Measurements from ENCODE around the gene TTLL11. TPM values are rescaled to one million over a fixed set of nuclear protein-coding genes. Genes with fewer than 3 reads are reported as not detected.

Gene TTLL11
- total RNA-seq, 6 experiments from 2014 or later = 6.9 to 10.2 (median 8.3) TPM

DNA sequence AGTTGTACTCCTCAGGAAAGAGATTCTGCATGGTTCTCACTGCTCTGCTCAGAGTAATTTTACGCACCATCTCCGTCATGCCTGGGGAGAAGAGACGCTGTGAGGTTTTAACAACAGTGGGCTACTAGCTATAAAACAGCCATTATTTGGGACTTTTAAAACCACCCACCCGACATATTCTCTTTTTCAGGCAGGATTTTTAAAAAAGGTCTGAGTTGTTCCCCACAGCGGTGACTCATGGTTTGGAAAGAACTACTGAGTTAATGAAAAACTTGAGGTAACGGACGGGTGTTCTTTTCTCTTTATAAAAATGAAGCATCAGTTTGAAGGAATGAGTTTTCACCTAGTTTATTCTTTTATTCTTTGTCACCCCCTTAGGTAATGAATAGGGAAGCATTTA, 61.3 kb downstream of the TTLL11 start:
- H3K27ac Mint-ChIP-seq = no peak overlapping the region
- no peak for DNase-seq
- no peaks in the 10 kb centered on the region for H3K9me3 Mint-ChIP-seq

DNA sequence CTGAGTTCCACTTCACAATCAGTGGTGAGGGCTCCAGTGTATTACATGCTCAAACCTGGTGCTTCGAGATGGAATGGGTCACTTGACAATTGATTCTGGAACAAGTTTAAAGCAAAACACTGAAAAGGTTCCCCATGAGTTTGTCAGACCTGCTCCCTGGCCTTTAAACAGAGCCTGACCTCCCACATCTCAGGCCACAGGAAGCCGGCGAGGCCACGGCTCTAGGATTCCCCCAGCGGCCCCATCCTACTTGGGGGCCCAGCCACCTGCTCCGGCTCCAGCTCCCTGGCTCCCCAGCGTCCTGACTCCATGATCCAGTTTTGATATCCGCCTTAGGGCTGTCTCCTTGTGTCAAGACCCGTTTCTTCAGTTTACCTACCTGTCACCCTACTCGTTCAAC, 62.0 kb downstream of the TTLL11 start:
- Mint-ChIP-seq H3K36me3 (ENCODE audit: low read depth) (0 out of 2 replicates have a peak, but pooled peaks cover 12% of the 10 kb centered on the region), H3K27ac (no peak overlapping the region), H3K4me3 (no peak overlapping the region), H3K9me3 (no peaks in the 10 kb centered on the region), H3K27me3 (ENCODE audit: insufficient read depth) (no peaks in the 10 kb centered on the region), H3K4me1 (ENCODE audit: low read depth) (no peaks in the 10 kb centered on the region)
- DNase-seq = no peak
- no peak for TF ChIP-seq CTCF (IDR thresholded peaks at IDR 0.05)

More for the DNA sequence above, 61.3 kb downstream of the TTLL11 start:
- H3K4me1 Mint-ChIP-seq (ENCODE audit: low read depth) = peaks cover 6% of the 10 kb centered on the region
- TF ChIP-seq CTCF (IDR thresholded peaks at IDR 0.05) = no peak
- H3K36me3 Mint-ChIP-seq (ENCODE audit: low read depth) = 0 out of 2 replicates have a peak, but pooled peaks cover 12% of the 10 kb centered on the region
- no peak overlapping the region for H3K4me3 Mint-ChIP-seq
- no peaks in the 10 kb centered on the region for H3K27me3 Mint-ChIP-seq (ENCODE audit: insufficient read depth)

- H3K4me1 Mint-ChIP-seq (ENCODE audit: low read depth) = no peaks in the 10 kb centered on the region
- no peak for TF ChIP-seq CTCF (IDR thresholded peaks at IDR 0.05)
- no peaks in the 10 kb centered on the region for H3K27me3 Mint-ChIP-seq (ENCODE audit: insufficient read depth)
- H3K27ac Mint-ChIP-seq = no peak overlapping the region
- no peaks in the 10 kb centered on the region for H3K9me3 Mint-ChIP-seq
- DNase-seq = no peak
- no peak overlapping the region for H3K4me3 Mint-ChIP-seq
- H3K36me3 Mint-ChIP-seq (ENCODE audit: low read depth) = 0 out of 2 replicates have a peak, but pooled peaks cover 12% of the 10 kb centered on the region
Measured at GRCh38 chr9:122030357-122030756, 62.8 kb downstream of the TTLL11 start.

GRCh38 chr9:122029898-122030297, 63.2 kb downstream of the TTLL11 start:
- Mint-ChIP-seq H3K27me3 (ENCODE audit: insufficient read depth) (no peaks in the 10 kb centered on the region), H3K36me3 (ENCODE audit: low read depth) (0 out of 2 replicates have a peak, but pooled peaks cover 12% of the 10 kb centered on the region)
- no peak for TF ChIP-seq CTCF (IDR thresholded peaks at IDR 0.05)

GRCh38 chr9:122028089-122028488, 65.0 kb downstream of the TTLL11 start:
- TF ChIP-seq CTCF (IDR thresholded peaks at IDR 0.05) = no peak
- no peaks in the 10 kb centered on the region for H3K4me1 Mint-ChIP-seq (ENCODE audit: low read depth)
- no peak overlapping the region for H3K4me3 Mint-ChIP-seq
- H3K36me3 Mint-ChIP-seq (ENCODE audit: low read depth) = 0 out of 2 replicates have a peak, but pooled peaks cover 12% of the 10 kb centered on the region
- H3K9me3 Mint-ChIP-seq = no peaks in the 10 kb centered on the region
- H3K27ac Mint-ChIP-seq = no peak overlapping the region
- no peak for DNase-seq
- no peaks in the 10 kb centered on the region for H3K27me3 Mint-ChIP-seq (ENCODE audit: insufficient read depth)

More at GRCh38 chr9:122029898-122030297, 63.2 kb downstream of the TTLL11 start:
- Mint-ChIP-seq H3K27ac (no peak overlapping the region), H3K9me3 (no peaks in the 10 kb centered on the region), H3K4me1 (ENCODE audit: low read depth) (no peaks in the 10 kb centered on the region), H3K4me3 (no peak overlapping the region)
- DNase-seq = no peak

DNA sequence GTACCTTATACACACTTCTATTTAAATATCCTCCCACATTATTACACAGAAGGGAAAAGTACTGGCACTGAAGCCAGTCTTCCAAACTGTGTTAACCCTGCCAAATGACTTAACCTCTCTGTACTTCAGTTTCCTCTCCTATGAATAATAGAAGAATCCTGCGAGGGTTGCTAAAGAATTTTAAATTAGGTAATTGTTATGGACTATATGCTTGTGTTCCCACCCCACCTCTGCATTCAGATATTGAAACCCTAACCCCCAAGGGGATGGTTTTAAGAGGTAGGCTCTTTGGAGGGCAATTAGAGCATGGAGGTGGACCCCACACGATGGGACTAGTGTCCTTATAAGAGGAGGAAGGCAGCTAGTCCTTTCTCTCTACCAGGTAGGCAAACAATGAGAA, 72.7 kb downstream of the TTLL11 start:
- Mint-ChIP-seq H3K9me3 (no peaks in the 10 kb centered on the region), H3K4me1 (ENCODE audit: low read depth) (peaks cover 7% of the 10 kb centered on the region; the same call in 1 of the 2 replicates), H3K27me3 (ENCODE audit: insufficient read depth) (peaks cover 3% of the 10 kb centered on the region), H3K4me3 (no peak overlapping the region), H3K27ac (no peak overlapping the region), H3K36me3 (ENCODE audit: low read depth) (no peaks in the 10 kb centered on the region)
- TF ChIP-seq CTCF (IDR thresholded peaks at IDR 0.05) = no peak
- no peak for DNase-seq
